ENCODE measurements around the gene PARP1.

DNA sequence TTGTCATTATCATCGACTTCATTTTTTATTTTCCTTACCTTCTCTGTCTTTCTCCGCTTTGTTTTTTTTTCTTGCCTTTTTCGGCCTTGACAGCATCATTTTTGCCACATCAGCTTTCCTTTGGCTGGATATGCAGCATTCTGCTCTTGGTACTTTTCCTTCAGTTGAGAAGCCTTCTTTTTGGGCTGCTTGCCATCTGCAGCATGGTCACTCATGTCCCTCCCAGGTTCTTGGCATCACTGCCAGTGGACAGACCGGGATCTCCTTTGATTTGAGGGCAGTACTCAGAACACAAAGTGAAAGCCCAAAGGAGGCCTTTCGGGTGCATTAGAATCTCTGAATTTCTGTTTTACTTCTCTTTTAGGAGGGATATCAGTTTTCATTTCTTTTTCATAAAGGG, 3.7 kb upstream of the PARP1 start:
- TF ChIP-seq, protein P1, sequence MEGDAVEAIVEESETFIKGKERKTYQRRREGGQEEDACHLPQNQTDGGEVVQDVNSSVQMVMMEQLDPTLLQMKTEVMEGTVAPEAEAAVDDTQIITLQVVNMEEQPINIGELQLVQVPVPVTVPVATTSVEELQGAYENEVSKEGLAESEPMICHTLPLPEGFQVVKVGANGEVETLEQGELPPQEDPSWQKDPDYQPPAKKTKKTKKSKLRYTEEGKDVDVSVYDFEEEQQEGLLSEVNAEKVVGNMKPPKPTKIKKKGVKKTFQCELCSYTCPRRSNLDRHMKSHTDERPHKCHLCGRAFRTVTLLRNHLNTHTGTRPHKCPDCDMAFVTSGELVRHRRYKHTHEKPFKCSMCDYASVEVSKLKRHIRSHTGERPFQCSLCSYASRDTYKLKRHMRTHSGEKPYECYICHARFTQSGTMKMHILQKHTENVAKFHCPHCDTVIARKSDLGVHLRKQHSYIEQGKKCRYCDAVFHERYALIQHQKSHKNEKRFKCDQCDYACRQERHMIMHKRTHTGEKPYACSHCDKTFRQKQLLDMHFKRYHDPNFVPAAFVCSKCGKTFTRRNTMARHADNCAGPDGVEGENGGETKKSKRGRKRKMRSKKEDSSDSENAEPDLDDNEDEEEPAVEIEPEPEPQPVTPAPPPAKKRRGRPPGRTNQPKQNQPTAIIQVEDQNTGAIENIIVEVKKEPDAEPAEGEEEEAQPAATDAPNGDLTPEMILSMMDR (IDR thresholded peaks at IDR 0.05): no peak
- TF ChIP-seq POLR2A (IDR thresholded peaks at IDR 0.05) (no peak), POLR2AphosphoS5 (IDR thresholded peaks at IDR 0.05) (no peak), EP300 (IDR thresholded peaks at IDR 0.05) (no peak)

All from sigmoid colon (tissue), 4 donors.